Small intestine (tissue), 7 donors: Measurements from ENCODE around the gene SORCS1. TPM values are rescaled to one million over a fixed set of nuclear protein-coding genes. Genes with fewer than 3 reads are reported as not detected.

Experiments used
- DNase-seq, 2 donors: peaks; one replicate each; pipeline versions ENCODE4 v3.0.0 to v3.0.0-alpha.2; 2013
- FAIRE-seq: peaks from 2 replicates; lab custom pipeline; 2012; peaks lifted over from hg19 to GRCh38; lab: Jason Lieb, UNC
- H3K27ac ChIP-seq, 3 donors: one replicate each; pipeline ENCODE4 v1.5.1; 2013; ENCODE audit warnings: low read length in 2 of 3, mild to moderate bottlenecking in 2 of 3, control low read depth in 1 of 3, inconsistent platforms in 1 of 3, low read depth in 1 of 3, moderate library complexity in 1 of 3
- H3K27me3 ChIP-seq, 3 donors: one replicate each; pipeline ENCODE4 v1.6.1; 2013; ENCODE audit warnings: low read length in 3 of 3, inconsistent platforms in 1 of 3; ENCODE audit not compliant: control insufficient read depth in 3 of 3, insufficient read depth in 3 of 3
- H3K36me3 ChIP-seq, 3 donors: one replicate each; pipeline ENCODE4 v1.6.1; 2013; ENCODE audit warnings: low read length in 3 of 3, inconsistent platforms in 1 of 3, low read depth in 1 of 3, mild to moderate bottlenecking in 1 of 3, moderate library complexity in 1 of 3; ENCODE audit not compliant: control insufficient read depth in 3 of 3, insufficient read depth in 2 of 3
- H3K4me1 ChIP-seq, 3 donors: one replicate each; pipeline ENCODE4 v1.6.1; 2013; ENCODE audit warnings: low read length in 2 of 3, inconsistent platforms in 1 of 3, low read depth in 1 of 3, mild to moderate bottlenecking in 1 of 3, moderate library complexity in 1 of 3; ENCODE audit not compliant: control insufficient read depth in 3 of 3, insufficient read depth in 2 of 3
- H3K4me3 ChIP-seq, 3 donors: one replicate each; pipeline ENCODE4 v1.5.1; 2013; ENCODE audit warnings: low read length in 3 of 3, control low read depth in 1 of 3, inconsistent platforms in 1 of 3, low read depth in 1 of 3, mild to moderate bottlenecking in 1 of 3, moderate library complexity in 1 of 3
- H3K9me3 ChIP-seq, 2 donors: one replicate each; pipeline ENCODE4 v1.6.1; 2013; ENCODE audit warnings: low read depth in 1 of 2, low read length in 1 of 2; ENCODE audit not compliant: control insufficient read depth in 2 of 2, insufficient read depth in 1 of 2
- WGBS, 3 donors: extraction: QIAGEN DNeasy Blood & Tissue Kit; methylation state at CpG; one replicate each; pipeline ENCODE4 v1.1.7; 2013; 5-methylcytosine and 5-hydroxymethylcytosine counted together
- polyA plus RNA-seq, 4 donors: library from polyadenylated mRNA; stranded (reverse) in 3 of 4; unstranded in 1 of 4; fragments of 200-250 nt in 3 of 4; fragments of 120-200 nt in 1 of 4; gene quantifications; one replicate each; pipeline versions ENCODE4 v1.2.1 to v1.2.3, GENCODE V29; 2013
- donor health status: healthy with polysubstance abuse.
- donor health status: control.
- donor health status: control.
- donor health status: Bipolar disorder and iron deficiency.
- donor health status: healthy.

SORCS1 gene
- polyA plus RNA-seq, 4 donors, result under 0.01 to 1.4 (median 1.3) TPM; not detected in 1

DNA sequence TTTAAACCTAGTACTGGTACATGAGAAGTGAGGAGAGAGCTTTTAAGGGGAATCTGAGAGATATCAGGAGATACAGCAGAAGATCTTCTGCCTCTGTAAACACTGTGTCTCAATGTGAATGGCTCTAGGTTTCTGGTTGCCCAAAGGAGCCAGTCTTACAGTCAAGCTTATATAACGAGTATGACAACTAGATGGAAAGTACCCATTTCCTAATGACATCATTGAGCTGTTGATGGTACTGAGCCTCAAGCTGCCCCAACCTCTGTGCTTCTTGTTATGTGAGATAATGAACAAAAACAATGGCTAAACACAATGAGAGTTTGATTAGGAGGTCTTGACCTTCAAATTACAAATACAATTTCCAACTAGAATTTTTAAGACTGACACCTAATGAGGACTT lies 451.5 kb downstream of the SORCS1 start:
- H3K9me3 ChIP-seq, result no peaks in the 10 kb centered on the region
- H3K4me3 ChIP-seq, result no peak overlapping the region
- H3K4me1 ChIP-seq, result no peaks in the 10 kb centered on the region
- 31 to 64% (median 42%) methylated on average over 1 of the region's 1 CpG for WGBS, 3 donors
- FAIRE-seq (no peak), DNase-seq (no peak)
- no peak overlapping the region for H3K27ac ChIP-seq
- no peaks in the 10 kb centered on the region for H3K36me3 ChIP-seq
- H3K27me3 ChIP-seq, result no peaks in the 10 kb centered on the region

DNA sequence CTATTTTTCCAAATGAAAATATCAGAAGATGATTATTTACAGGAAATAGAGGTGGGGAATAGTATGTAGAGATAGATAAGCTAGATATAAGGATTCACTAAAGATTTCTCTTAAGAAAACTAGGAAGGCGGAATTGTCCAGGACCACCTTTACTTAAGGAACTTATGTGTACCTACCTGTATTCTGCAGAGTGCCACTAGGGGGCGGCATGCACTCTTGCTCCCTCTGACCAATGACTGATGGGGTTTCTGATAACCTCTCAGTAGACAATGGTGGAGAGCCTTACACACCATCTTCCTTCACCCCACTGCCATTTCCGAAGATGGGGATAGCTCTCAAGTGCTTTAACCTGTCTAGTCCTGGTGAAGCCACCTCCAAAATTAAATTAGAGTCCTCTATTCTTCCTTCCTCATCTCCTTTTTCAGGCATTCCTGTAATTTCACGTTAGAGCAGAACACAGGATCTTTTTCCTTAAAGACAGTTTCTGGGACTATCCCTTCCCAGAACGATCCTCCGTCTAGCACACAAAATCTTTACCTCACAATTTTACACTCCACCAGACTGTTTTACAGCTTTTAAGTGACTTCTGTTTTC lies 453.1 kb downstream of the SORCS1 start:
- FAIRE-seq (no peak), DNase-seq (peak; percentile 15 to 66)
- Histone ChIP-seq H3K36me3 (no peaks in the 10 kb centered on the region), H3K27ac (no peak overlapping the region), H3K4me1 (no peaks in the 10 kb centered on the region), H3K4me3 (no peak overlapping the region), H3K27me3 (no peaks in the 10 kb centered on the region), H3K9me3 (no peaks in the 10 kb centered on the region)
- 73 to 78% (median 78%) methylated on average over 6 of the region's 6 CpGs for WGBS, 3 donors

DNA sequence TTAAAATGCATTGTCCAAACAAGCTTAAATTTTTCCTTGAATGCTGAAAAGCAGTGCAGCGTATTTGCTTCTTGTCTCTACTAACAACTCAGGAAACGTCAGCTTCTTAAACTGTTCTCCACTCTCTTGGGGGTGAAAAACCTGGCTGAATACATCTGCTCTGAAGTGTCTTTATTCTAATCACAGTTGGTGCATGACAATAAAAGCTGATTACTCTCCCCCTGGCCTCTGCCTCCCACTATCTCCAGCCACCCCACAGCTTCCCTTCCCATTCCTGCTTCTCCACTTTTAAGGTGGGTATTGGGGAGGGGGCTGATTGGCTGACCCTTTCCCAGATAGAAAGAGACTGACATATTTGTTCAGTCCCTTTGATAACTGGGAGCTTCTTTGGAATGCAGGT lies 456.0 kb downstream of the SORCS1 start:
- H3K4me1 ChIP-seq, result no peaks in the 10 kb centered on the region
- FAIRE-seq, result no peak

DNA sequence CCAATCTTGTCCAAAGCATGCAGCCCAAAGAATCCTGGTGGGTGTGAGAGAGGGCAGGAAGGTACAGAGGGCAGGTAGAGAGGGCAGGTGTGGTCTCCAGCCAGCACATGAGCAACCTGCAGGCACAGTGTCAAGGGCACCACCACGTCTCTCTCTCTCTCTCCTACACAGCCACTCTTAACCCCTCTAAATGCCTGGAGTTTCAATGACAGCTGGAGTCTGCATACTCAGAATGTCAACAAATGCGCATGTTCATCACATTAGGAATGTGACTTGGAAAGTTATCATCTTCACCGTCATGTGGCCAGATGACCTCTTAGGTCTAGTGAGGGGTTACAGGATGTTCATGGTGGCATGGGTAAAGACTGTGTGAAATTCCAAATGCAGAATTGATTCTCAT lies 456.8 kb downstream of the SORCS1 start:
- 56 to 59% (median 58%) methylated on average over 3 of the region's 3 CpGs for WGBS, 3 donors
- no peaks in the 10 kb centered on the region for H3K36me3 ChIP-seq
- FAIRE-seq, result no peak
- H3K4me1 ChIP-seq, result no peaks in the 10 kb centered on the region
- H3K27ac ChIP-seq, result no peak overlapping the region
- H3K4me3 ChIP-seq, result no peak overlapping the region
- no peaks in the 10 kb centered on the region for H3K9me3 ChIP-seq
- DNase-seq, result no peak
- H3K27me3 ChIP-seq, result no peaks in the 10 kb centered on the region

More for the DNA sequence above, 456.0 kb downstream of the SORCS1 start:
- no peak for DNase-seq
- H3K27me3 ChIP-seq, result no peaks in the 10 kb centered on the region
- 53 to 72% (median 63%) methylated on average over 2 of the region's 2 CpGs for WGBS, 3 donors
- H3K27ac ChIP-seq, result no peak overlapping the region
- H3K36me3 ChIP-seq, result no peaks in the 10 kb centered on the region
- no peaks in the 10 kb centered on the region for H3K9me3 ChIP-seq
- no peak overlapping the region for H3K4me3 ChIP-seq

DNA sequence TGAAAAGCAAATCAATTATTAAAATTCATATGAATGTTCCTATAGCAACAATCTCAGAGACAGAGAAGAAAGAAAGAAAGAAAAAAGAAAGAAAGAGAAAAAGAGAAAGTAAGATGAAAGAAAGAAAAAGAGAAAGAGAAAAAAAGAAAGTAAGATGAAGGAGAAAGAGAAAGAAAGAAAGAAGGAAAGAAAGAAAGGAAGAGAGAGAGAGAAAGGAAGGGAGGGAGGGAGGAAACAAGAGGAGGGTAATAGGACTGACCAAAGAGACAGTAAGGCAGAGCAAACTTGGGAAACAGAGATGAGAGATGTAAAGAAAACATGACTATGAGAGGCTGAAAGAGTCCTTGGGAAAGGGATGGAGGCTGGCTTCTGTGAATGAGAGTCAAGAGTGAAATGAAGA lies 458.4 kb downstream of the SORCS1 start:
- FAIRE-seq (no peak), DNase-seq (no peak)
- no peaks in the 10 kb centered on the region for H3K27me3 ChIP-seq

DNA sequence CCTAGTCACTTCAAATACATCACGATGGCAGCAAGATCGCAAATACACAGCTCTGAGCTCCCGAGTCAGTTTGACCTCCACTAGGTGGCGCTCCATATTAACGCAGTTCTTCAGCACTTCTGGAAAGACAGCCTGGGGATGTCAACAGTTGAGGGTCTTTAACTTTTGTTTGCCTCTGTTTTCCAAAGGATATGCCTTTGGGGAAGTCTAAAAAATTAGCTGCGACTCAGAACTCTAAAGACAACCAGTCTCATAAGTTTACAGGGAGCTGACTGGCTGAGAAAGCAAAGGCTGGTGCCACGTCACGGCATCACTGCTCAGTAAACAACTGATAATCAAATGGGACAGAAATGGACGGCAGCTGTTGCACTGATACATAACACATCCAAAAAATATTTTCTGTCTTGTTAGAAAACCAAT lies 458.8 kb downstream of the SORCS1 start:
- Histone ChIP-seq H3K4me3 (no peak overlapping the region), H3K9me3 (no peaks in the 10 kb centered on the region), H3K27ac (no peak overlapping the region), H3K27me3 (no peaks in the 10 kb centered on the region), H3K36me3 (no peaks in the 10 kb centered on the region), H3K4me1 (no peaks in the 10 kb centered on the region)
- FAIRE-seq, result no peak
- peak; percentile 45 to 76 for DNase-seq
- 12 to 15% (median 12%) methylated on average over 9 of the region's 9 CpGs for WGBS, 3 donors

More for the DNA sequence above, 458.4 kb downstream of the SORCS1 start:
- Histone ChIP-seq H3K36me3 (no peaks in the 10 kb centered on the region), H3K4me3 (no peak overlapping the region), H3K27ac (no peak overlapping the region), H3K4me1 (no peaks in the 10 kb centered on the region), H3K9me3 (no peaks in the 10 kb centered on the region)

DNA sequence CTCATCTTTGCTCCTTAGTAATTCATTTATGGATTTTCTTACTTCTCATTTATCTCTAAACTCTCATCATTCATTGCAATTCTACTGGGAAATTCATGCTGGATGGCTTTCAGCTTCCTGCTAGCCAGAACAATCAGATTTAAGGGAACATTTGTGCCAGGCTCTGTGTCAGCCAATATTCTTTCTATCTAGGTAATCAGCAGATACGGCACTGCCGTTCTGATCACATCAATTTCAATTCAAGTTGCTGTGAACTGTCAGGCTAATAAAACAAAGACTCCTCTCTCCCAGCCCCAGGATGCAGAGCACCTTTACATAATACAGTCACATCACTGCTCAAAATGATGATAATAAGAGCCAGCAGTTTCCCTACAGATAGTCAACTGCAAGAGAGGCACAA lies 468.3 kb downstream of the SORCS1 start:
- H3K4me3 ChIP-seq, result no peak overlapping the region
- no peaks in the 10 kb centered on the region for H3K4me1 ChIP-seq
- DNase-seq (no peak), FAIRE-seq (no peak)
- no peaks in the 10 kb centered on the region for H3K9me3 ChIP-seq
- H3K36me3 ChIP-seq, result no peaks in the 10 kb centered on the region
- no peaks in the 10 kb centered on the region for H3K27me3 ChIP-seq
- H3K27ac ChIP-seq, result no peak overlapping the region
- 49 to 72% (median 61%) methylated on average over 2 of the region's 2 CpGs for WGBS, 3 donors

DNA sequence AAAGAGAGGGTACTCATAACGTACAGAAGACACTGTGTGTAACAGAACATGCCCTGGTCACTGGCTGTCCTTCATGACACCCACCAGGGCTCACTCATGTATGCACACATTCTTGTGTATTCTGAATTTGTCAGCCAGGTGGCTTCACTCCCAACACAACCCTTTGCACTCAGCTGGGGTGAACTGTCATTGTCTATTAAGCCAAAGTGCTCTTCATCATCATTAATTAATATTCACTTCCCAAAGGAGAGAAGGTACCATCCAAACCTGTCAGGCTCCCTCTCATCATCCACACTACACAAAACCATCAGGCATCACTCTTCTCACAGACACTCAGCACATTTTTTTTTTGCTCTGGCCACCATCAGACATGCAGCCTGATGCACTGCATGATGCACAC lies 469.8 kb downstream of the SORCS1 start:
- H3K4me1 ChIP-seq, result no peaks in the 10 kb centered on the region
- 39 to 62% (median 53%) methylated on average over 1 of the region's 1 CpG for WGBS, 3 donors
- FAIRE-seq, result no peak

DNA sequence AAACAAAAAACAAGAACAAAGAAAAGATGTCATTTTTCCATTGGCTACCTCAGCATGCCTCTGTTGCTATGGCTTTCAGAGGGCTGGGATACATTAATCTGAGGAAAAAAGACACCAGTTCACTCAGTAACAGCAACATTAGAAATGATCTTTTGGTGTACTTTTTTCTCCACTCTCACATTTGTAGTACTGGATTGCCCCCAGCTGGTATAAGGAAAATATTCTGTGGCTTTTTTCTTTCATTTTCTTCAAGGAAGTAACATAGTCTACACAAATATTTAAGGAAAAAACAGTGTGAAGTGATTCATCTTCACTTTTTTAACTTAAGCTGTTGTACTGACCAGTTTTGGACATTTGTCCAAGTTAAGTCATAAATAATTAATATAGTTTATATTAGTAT lies 482.3 kb downstream of the SORCS1 start:
- no peak for FAIRE-seq
- H3K9me3 ChIP-seq, result peaks cover 0 to under 1% of the 10 kb centered on the region in 2 donors
- peak in 1 of 2 donors; percentile 3 for DNase-seq
- H3K27me3 ChIP-seq, result peaks cover 0 to 2% (median 0%) of the 10 kb centered on the region in 3 donors
- H3K27ac ChIP-seq, result no peak overlapping the region
- H3K4me1 ChIP-seq, result no peaks in the 10 kb centered on the region
- H3K36me3 ChIP-seq, result no peaks in the 10 kb centered on the region
- H3K4me3 ChIP-seq, result no peak overlapping the region

More for the DNA sequence above, 469.8 kb downstream of the SORCS1 start:
- Histone ChIP-seq H3K36me3 (no peaks in the 10 kb centered on the region), H3K4me3 (no peak overlapping the region), H3K27ac (no peak overlapping the region), H3K27me3 (no peaks in the 10 kb centered on the region), H3K9me3 (no peaks in the 10 kb centered on the region)
- DNase-seq, result no peak
